ENCODE measurements around the gene CPHXL2. TPM values are rescaled to one million over a fixed set of nuclear protein-coding genes. Genes with fewer than 3 reads are reported as not detected.

CPHXL2 gene
- total RNA-seq, 1 donor from 2014 or later = not detected

DNA sequence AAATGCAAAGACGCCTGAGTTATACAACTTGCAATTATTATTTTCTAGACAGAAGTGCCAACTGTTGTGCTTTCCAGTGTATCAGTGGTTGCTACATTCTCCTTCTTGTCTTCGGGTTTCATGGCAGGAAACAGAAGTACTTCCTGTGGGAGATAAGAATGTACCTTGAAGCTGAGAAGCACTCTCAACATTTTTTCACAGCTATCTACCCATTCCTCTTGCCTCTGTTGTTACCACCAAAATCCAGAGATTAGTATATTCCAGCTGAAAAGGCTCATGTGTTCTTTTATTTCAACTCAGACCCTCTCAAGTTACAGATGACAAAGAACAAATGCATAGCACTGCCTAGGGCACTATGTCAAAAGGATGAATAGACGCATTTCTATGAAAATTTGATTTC lies 49.0 kb downstream of the CPHXL2 start:
- Histone ChIP-seq H3K4me1 (no peaks in the 10 kb centered on the region), H3K27ac (no peak overlapping the region), H3K36me3 (peaks cover 0 to 63% of the 10 kb centered on the region in 2 donors), H3K4me3 (no peak overlapping the region), H3K9me3 (no peaks in the 10 kb centered on the region), H3K27me3 (no peaks in the 10 kb centered on the region)
- no peak for DNase-seq (ENCODE audit: extremely low spot score in 2 of 2)
- no peak for TF ChIP-seq POLR2AphosphoS5 (IDR thresholded peaks at IDR 0.05; ENCODE audit: insufficient read depth in 1 of 2, low read depth in 1 of 2)
- TF ChIP-seq, protein P1, sequence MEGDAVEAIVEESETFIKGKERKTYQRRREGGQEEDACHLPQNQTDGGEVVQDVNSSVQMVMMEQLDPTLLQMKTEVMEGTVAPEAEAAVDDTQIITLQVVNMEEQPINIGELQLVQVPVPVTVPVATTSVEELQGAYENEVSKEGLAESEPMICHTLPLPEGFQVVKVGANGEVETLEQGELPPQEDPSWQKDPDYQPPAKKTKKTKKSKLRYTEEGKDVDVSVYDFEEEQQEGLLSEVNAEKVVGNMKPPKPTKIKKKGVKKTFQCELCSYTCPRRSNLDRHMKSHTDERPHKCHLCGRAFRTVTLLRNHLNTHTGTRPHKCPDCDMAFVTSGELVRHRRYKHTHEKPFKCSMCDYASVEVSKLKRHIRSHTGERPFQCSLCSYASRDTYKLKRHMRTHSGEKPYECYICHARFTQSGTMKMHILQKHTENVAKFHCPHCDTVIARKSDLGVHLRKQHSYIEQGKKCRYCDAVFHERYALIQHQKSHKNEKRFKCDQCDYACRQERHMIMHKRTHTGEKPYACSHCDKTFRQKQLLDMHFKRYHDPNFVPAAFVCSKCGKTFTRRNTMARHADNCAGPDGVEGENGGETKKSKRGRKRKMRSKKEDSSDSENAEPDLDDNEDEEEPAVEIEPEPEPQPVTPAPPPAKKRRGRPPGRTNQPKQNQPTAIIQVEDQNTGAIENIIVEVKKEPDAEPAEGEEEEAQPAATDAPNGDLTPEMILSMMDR (IDR thresholded peaks at IDR 0.05) = no peak
- intact Hi-C loops (cut with DNase I) = loop anchor here (2.0 to 10.0 kb wide), 2 partner anchors 29 to 163 kb away; partner anchors contain the start of gene TMEM170A

DNA sequence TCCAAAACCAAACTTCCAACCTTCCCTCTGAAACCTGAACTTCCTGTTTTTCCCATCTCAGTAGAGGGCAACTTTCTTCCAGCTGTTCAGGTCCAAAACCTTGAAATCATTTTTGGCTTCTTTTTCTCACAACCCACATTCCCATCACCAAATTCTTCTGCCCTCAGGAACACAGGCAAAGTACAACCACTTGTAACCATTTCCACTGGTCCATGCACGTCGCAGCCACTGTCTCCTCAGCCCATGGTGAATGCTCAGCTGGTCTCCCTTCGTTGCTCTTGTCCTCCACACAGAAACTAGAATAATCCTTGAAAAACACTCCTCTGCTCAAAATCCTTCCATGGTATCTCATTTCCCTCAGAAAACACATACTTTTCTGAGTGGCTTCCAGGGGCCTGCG lies 50.0 kb downstream of the CPHXL2 start:
- Histone ChIP-seq H3K27ac (no peak overlapping the region), H3K4me1 (peaks cover 8% of the 10 kb centered on the region), H3K27me3 (no peaks in the 10 kb centered on the region), H3K36me3 (peaks cover 0 to 53% of the 10 kb centered on the region in 2 donors), H3K9me3 (no peaks in the 10 kb centered on the region), H3K4me3 (no peak overlapping the region)
- DNase-seq (ENCODE audit: extremely low spot score in 2 of 2) = no peak
- intact Hi-C loops (cut with DNase I) = loop anchor here (10.0 kb wide), 1 partner anchor 162 kb away; the partner anchor contains the start of gene TMEM170A
- TF ChIP-seq, protein P1 (IDR thresholded peaks at IDR 0.05) = no peak
- TF ChIP-seq POLR2AphosphoS5 (IDR thresholded peaks at IDR 0.05; ENCODE audit: insufficient read depth in 1 of 2, low read depth in 1 of 2) = no peak
- TF ChIP-seq POLR2A (IDR thresholded peaks at IDR 0.05) = no peak

DNA sequence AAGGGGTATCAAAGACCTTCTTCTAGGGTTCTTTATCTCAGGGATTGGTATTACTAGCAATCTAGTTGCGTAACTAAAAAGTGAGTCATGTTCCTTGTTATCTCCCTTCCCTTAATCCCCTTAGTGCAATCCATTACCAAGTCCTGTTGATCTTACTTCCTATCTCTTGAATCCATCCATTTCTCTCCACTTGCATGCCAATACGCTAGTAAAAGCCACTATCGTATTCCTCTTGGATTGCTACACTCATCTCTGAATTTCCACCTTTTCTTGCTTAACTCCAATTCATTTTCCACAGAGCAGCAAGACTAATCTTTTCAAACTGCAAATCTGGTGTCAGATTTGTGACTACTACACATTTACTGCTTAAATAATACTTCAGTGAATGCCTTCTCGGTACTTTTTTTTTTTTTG lies 51.9 kb downstream of the CPHXL2 start:
- no peak for DNase-seq (ENCODE audit: extremely low spot score in 2 of 2)

DNA sequence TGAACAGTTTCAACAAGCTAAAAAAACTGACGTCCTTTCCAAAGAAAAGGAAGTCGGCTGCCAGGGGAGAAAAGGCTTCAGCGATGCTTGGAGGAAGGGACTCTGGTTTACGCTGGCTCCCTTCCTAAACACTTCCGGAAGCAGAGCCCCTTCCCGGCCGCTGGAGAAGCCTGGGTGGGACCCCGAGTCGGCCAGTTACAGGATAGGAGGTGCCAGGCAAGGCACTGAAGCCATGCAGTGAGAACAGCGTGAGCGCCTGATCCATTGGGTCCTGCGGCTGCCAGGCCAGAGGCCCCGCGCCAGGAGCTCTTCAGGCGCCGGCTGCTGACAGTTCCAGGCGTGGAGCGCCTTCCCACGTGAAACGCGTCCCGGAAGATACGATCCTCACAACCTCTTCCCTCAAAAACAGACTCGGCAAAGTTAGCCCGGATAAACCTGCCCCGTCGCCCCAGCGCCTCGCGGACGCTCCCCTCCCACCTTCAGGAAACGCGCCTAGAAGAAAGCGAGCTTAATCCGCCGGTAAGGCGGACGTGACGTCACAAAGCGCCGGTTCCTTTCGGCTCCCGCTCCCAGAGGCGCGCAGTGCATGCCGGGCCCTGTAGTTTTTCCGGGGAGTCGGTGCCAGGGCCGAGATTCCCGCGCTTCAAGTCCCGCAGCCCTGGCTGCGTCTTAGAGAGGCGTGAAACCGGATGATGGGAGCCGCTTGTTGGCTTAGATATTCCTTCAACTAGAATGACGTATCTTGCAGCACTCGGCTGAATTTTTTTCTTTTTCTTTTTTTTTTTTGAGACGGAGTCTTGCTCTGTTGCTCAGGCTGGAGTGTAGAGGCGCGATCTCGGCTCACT lies 53.8 kb downstream of the CPHXL2 start, which contains the start of gene ADAT1:
Gene ADAT1, minus strand, starts transcription at position 521 of the 845 bp plus-strand sequence. CDS start 2,482 bp downstream, outside the sequence.
- Histone ChIP-seq H3K36me3 (peaks cover 0 to 42% of the 10 kb centered on the region in 2 donors), H3K9me3 (no peaks in the 10 kb centered on the region), H3K4me1 (peaks cover 22% of the 10 kb centered on the region), H3K27me3 (no peaks in the 10 kb centered on the region), H3K27ac (peak within 1 kb of the TSS; percentile 81), H3K4me3 (peak within 1 kb of the TSS; percentile 58 to 91)
- peak; percentile 97 to 99 for DNase-seq (ENCODE audit: extremely low spot score in 2 of 2)
- TF ChIP-seq POLR2AphosphoS5 (IDR thresholded peaks at IDR 0.05; ENCODE audit: insufficient read depth in 1 of 2, low read depth in 1 of 2) = peak; percentile 98 to 99
- TF ChIP-seq POLR2A (IDR thresholded peaks at IDR 0.05) = peak in 1 of 2 donors; percentile 83
- TF ChIP-seq, protein P1 (IDR thresholded peaks at IDR 0.05) = no peak
- intact Hi-C loops (cut with DNase I) = loop anchor here (5.0 to 10.0 kb wide), 2 partner anchors 56 to 158 kb away; partner anchors contain the start of genes GABARAPL2 and TMEM170A

More for the DNA sequence above, 51.9 kb downstream of the CPHXL2 start:
- TF ChIP-seq, protein P1 (IDR thresholded peaks at IDR 0.05) = no peak
- TF ChIP-seq POLR2AphosphoS5 (IDR thresholded peaks at IDR 0.05; ENCODE audit: insufficient read depth in 1 of 2, low read depth in 1 of 2) (no peak), POLR2A (IDR thresholded peaks at IDR 0.05) (no peak)
- Histone ChIP-seq H3K4me3 (no peak overlapping the region), H3K27ac (no peak overlapping the region), H3K36me3 (peaks cover 0 to 39% of the 10 kb centered on the region in 2 donors), H3K4me1 (peaks cover 22% of the 10 kb centered on the region), H3K9me3 (no peaks in the 10 kb centered on the region), H3K27me3 (no peaks in the 10 kb centered on the region)
- intact Hi-C loops (cut with DNase I) = loop anchor here (5.0 to 10.0 kb wide), 2 partner anchors 58 to 160 kb away; partner anchors contain the start of genes GABARAPL2 and TMEM170A

Data from vagina (tissue), 2 donors.